GM12878 (cell line): Measurements from ENCODE around the gene SH3BP1. TPM values are rescaled to one million over a fixed set of nuclear protein-coding genes. Genes with fewer than 3 reads are reported as not detected.
A peak's percentile ranks its signal among the peaks of the same experiment; 100 is the strongest.

Experiments
- ATAC-seq: fragments of 200-7000 bp; cut with Tn5 transposase; 3 replicates; pipeline ENCODE4 v1.9.1; 2020; ENCODE audit warnings: mild to moderate bottlenecking, moderate library complexity
- BruUV-seq: library from RNA; stranded (reverse); fragments of 400-500 nt; replicated peaks from 2 replicates; lab custom pipeline; 2021; lab: Mats Ljungman, UMichigan
- CTCF ChIA-PET: fragments of 300-600 bp; sonication (Branson Sonifier 250); formaldehyde crosslinking; extraction: SDS; loops from one replicate; lab custom pipeline; 2021; ENCODE audit warnings: inconsistent platforms; lab: Yijun Ruan, JAX
- POLR2A ChIA-PET: fragments of 350-600 bp; formaldehyde crosslinking; extraction: SDS; loops from one replicate; lab custom pipeline; 2021; ENCODE audit warnings: inconsistent platforms; lab: Charles Lee
- RAD21 ChIA-PET: fragments of 300-600 bp; sonication (Branson Sonifier 250); formaldehyde crosslinking; loops from one replicate; lab custom pipeline; 2023; ENCODE audit warnings: antibody characterized with exemption; ENCODE audit not compliant: unreplicated experiment; lab: Charles Lee
- SMC1A ChIA-PET: fragments of 300-600 bp; sonication (Branson Sonifier 250); formaldehyde crosslinking; loops from one replicate; lab custom pipeline; 2023; ENCODE audit not compliant: unreplicated experiment, uncharacterized antibody; lab: Charles Lee
- DNase-seq: peaks from one replicate; pipeline ENCODE4 v3.0.0-alpha.2; 2011; ENCODE audit warnings: low read depth, low spot score
- FAIRE-seq: peaks from 3 replicates; lab custom pipeline; 2011; peaks lifted over from hg19 to GRCh38; lab: Jason Lieb, UNC
- H2AFZ ChIP-seq: 2 replicates; pipeline ENCODE4 v1.6.0; 2011; ENCODE audit warnings: low read depth, low read length, control low read depth; ENCODE audit not compliant: control insufficient read depth
- H3K27ac ChIP-seq: 2 replicates; pipeline ENCODE4 v1.5.1; 2011; ENCODE audit warnings: control low read depth; ENCODE audit not compliant: control insufficient read depth, insufficient read depth
- H3K27me3 ChIP-seq, 2 experiments: replicated peaks in 1 of 2; 2 replicates each; pipeline versions ENCODE4 v1.6.0 to v1.6.1; 2011; ENCODE audit warnings: low read length in 1 of 2; ENCODE audit not compliant: control insufficient read depth in 2 of 2, insufficient read depth in 2 of 2
- H3K36me3 ChIP-seq, 2 experiments: 2 replicates each; pipeline ENCODE4 v1.5.1; 2011; ENCODE audit warnings: low read length in 1 of 2; ENCODE audit not compliant: control insufficient read depth in 2 of 2, insufficient read depth in 2 of 2
- H3K4me1 ChIP-seq: 2 replicates; pipeline ENCODE4 v1.6.1; 2011; ENCODE audit warnings: mild to moderate bottlenecking, low read length, moderate library complexity, mixed read lengths; ENCODE audit not compliant: control insufficient read depth, insufficient read depth
- H3K4me2 ChIP-seq: 2 replicates; pipeline ENCODE4 v1.6.0; 2011; ENCODE audit warnings: control low read depth; ENCODE audit not compliant: control insufficient read depth, insufficient read depth
- H3K4me3 ChIP-seq: fragments of 200-600 bp; sonication (generic); 2 replicates; pipeline ENCODE4 v1.5.1; 2016
- H3K79me2 ChIP-seq: 2 replicates; pipeline ENCODE4 v1.6.0; 2011; ENCODE audit warnings: low read length; ENCODE audit not compliant: control insufficient read depth, insufficient read depth
- H3K9ac ChIP-seq: 2 replicates; pipeline ENCODE4 v1.8.0; 2011; ENCODE audit warnings: low read length, control low read depth, mixed read lengths; ENCODE audit not compliant: control insufficient read depth, insufficient read depth
- H3K9me3 ChIP-seq: replicated peaks from 3 replicates; pipeline ENCODE4 v1.5.1; 2011; ENCODE audit warnings: mild to moderate bottlenecking, low read length; ENCODE audit not compliant: control insufficient read depth, insufficient read depth
- H4K20me1 ChIP-seq: 2 replicates; pipeline ENCODE4 v1.6.0; 2011; ENCODE audit not compliant: control insufficient read depth, insufficient read depth
- EZH2 ChIP-seq: IDR thresholded peaks from 2 replicates; pipeline ENCODE4 v1.6.1; 2012; ENCODE audit warnings: low read depth, mild to moderate bottlenecking, control low read depth, inconsistent platforms, low read length, borderline replicate concordance; ENCODE audit not compliant: control insufficient read depth
- HCFC1 ChIP-seq: fragments of 150-350 bp; IDR thresholded peaks from 2 replicates; pipeline ENCODE4 v1.6.1; 2014; ENCODE audit warnings: low read length
- NR2F1 ChIP-seq: fragments of 450-650 bp; conservative IDR thresholded peaks from 2 replicates; pipeline ENCODE4 v1.6.1; 2017; ENCODE audit warnings: mild to moderate bottlenecking
- RAD21 ChIP-seq: IDR thresholded peaks from 2 replicates; pipeline ENCODE4 v1.6.1; 2011; ENCODE audit warnings: mild to moderate bottlenecking, low read depth, low read length, moderate library complexity; ENCODE audit not compliant: insufficient read depth
- SIN3A ChIP-seq: IDR thresholded peaks from 2 replicates; pipeline ENCODE4 v1.6.1; 2012; ENCODE audit warnings: low read depth, low read length, improper control_type of control experiment
- SRF ChIP-seq, 2 experiments: IDR thresholded peaks; 2 replicates each; pipeline ENCODE4 v1.6.1; 2011; ENCODE audit warnings: low read depth in 2 of 2, low read length in 2 of 2, mild to moderate bottlenecking in 1 of 2, moderate library complexity in 1 of 2
- TCF3 ChIP-seq: IDR thresholded peaks from 2 replicates; pipeline ENCODE4 v1.6.1; 2012; ENCODE audit warnings: low read depth, mild to moderate bottlenecking, low read length, borderline replicate concordance; ENCODE audit not compliant: insufficient read depth
- ZBTB11 ChIP-seq: fragments of 450-650 bp; formaldehyde crosslinking; IDR thresholded peaks from 2 replicates; pipeline ENCODE4 v1.5.0; 2022; ENCODE audit warnings: mild to moderate bottlenecking, missing genetic modification characterization
- WGBS: methylation state at CpG from one replicate; pipeline ENCODE4 v1.1.6; 2016; ENCODE audit warnings: low lambda C conversion rate; ENCODE audit not compliant: insufficient replicate concordance, insufficient coverage; ENCODE audit errors: missing lambda C conversion rate; 5-methylcytosine and 5-hydroxymethylcytosine counted together
- in situ Hi-C: fragments of 300-500 bp; cut with MboI; formaldehyde crosslinking; loops from 9 replicates; pipeline ENCODE4 v1.14.3; 2018; ENCODE audit warnings: mixed read lengths
- intact Hi-C: fragments of 100-400 bp; cut with micrococcal nuclease; formaldehyde crosslinking; loops from one replicate; pipeline ENCODE4 v1.14.2; 2022; ENCODE audit not compliant: unreplicated experiment
- polyA plus RNA-seq, 11 experiments: library from polyadenylated mRNA; depleted of rRNA in 4 of 11; unstranded in 6 of 11; stranded (reverse) in 5 of 11; fragments of >200 nt; fragmentation: Nextera tagmentation in 4 of 11; fragmentation: Illumina TruSeq in 1 of 11; extraction: Ambion mirVana in 4 of 11; extraction: Trizol in 1 of 11; gene quantifications; 1 replicate in 1 of 11; 2 replicates in 10 of 11; pipeline versions ENCODE4 v1.2.1 to v1.2.3, GENCODE V29; 2011 to 2016; ENCODE audit warnings: inconsistent platforms in 2 of 11, missing spikeins in 2 of 11, low read depth in 1 of 11
- total RNA-seq, 4 experiments: library from RNA; depleted of rRNA in 3 of 4; stranded (reverse); fragments of >200 nt in 3 of 4; fragmentation: Illumina TruSeq in 1 of 4; extraction: Trizol in 1 of 4; gene quantifications; 2 replicates each; pipeline versions ENCODE4 v1.2.1 to v1.2.3, GENCODE V29; 2013 to 2021
- TF ChIP-seq, protein P1 (sequence below): IDR thresholded peaks from 2 replicates; pipeline ENCODE4 v1.6.1; 2012; ENCODE audit warnings: improper control_type of control experiment, low read depth, low read length; ENCODE audit not compliant: insufficient replicate concordance
- TF ChIP-seq, protein P2 (sequence below): fragments of 450-650 bp; formaldehyde crosslinking; IDR thresholded peaks from 2 replicates; pipeline ENCODE4 v1.4.0; 2020; ENCODE audit warnings: mild to moderate bottlenecking, moderate library complexity

The SH3BP1 gene
- total and polyA plus RNA-seq, 10 of the 15 experiments (the other 5 are each of a cell fraction or from before 2014, with no cell fraction given), result 0.29 to 70.5 (median 22.5) TPM

DNA sequence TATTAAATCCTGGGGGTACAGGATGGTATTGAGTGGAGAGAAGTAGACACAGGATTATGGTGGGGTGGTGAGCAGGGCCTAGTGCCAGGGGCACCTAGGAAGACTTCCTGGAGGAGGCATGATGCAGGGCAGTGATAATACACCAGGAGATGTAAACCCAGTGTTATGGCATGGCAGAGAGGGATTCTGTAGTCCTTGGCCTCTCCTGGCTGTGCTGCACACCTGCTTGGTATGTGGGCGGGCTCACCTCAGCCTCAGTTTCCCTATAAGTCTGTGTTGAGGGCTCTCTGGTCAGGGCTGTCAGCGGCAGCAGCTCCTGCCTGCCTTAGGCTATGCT lies 21.2 kb downstream of the SH3BP1 start:
- Histone ChIP-seq H3K4me1 (peaks cover 12% of the 10 kb centered on the region), H2AFZ (no peak overlapping the region), H3K9ac (peak overlapping the region; percentile 70), H3K79me2 (peaks cover 51% of the 10 kb centered on the region), H3K36me3 (peaks cover 0 to 7% of the 10 kb centered on the region in 2 experiments; a peak in 2 of 4 replicates), H3K4me3 (peak overlapping the region; percentile 82), H3K27me3 (no peaks in the 10 kb centered on the region), H3K4me2 (peak overlapping the region; percentile 96), H3K27ac (no peak overlapping the region), H3K9me3 (no peaks in the 10 kb centered on the region), H4K20me1 (no peaks in the 10 kb centered on the region)
- in situ Hi-C loops, result no loop called here
- ChIA-PET CTCF (interaction anchor here (0.8 to 11.7 kb wide), 16 partner anchors 15 to 293 kb away, joined by 3 to 414 read pairs (median 6); partner anchors contain the start of genes C22orf23, GGA1, LGALS1 and NOL12), RAD21 (interaction anchor here (1.2 to 9.1 kb wide), 13 partner anchors 11 to 293 kb away, joined by 3 to 173 read pairs (median 9); partner anchors contain the start of genes ANKRD54, C22orf23, GCAT and GGA1), SMC1A (interaction anchor here (1.0 to 7.9 kb wide), 10 partner anchors 11 to 203 kb away, joined by 3 to 157 read pairs (median 21); partner anchors contain the start of genes GCAT, GGA1, LGALS1 and NOL12), POLR2A (interaction anchor here (1.0 to 9.6 kb wide), 7 partner anchors 9 to 54 kb away, joined by 3 to 209 read pairs (median 6); partner anchors contain the start of genes LGALS1 and NOL12)
- DNase-seq, result no peak
- 0% methylated on average over 2 of the region's 2 CpGs for WGBS
- intact Hi-C loops, result loop anchor here (1.0 to 2.0 kb wide), 2 partner anchors 21 to 202 kb away; no protein-coding TSS in a partner anchor
- no peak for ATAC-seq
- no TSS peak for BruUV-seq
- no peak for FAIRE-seq
- TF ChIP-seq RAD21, result no peak
- TF ChIP-seq TCF3, result no peak
- TF ChIP-seq, protein P1, sequence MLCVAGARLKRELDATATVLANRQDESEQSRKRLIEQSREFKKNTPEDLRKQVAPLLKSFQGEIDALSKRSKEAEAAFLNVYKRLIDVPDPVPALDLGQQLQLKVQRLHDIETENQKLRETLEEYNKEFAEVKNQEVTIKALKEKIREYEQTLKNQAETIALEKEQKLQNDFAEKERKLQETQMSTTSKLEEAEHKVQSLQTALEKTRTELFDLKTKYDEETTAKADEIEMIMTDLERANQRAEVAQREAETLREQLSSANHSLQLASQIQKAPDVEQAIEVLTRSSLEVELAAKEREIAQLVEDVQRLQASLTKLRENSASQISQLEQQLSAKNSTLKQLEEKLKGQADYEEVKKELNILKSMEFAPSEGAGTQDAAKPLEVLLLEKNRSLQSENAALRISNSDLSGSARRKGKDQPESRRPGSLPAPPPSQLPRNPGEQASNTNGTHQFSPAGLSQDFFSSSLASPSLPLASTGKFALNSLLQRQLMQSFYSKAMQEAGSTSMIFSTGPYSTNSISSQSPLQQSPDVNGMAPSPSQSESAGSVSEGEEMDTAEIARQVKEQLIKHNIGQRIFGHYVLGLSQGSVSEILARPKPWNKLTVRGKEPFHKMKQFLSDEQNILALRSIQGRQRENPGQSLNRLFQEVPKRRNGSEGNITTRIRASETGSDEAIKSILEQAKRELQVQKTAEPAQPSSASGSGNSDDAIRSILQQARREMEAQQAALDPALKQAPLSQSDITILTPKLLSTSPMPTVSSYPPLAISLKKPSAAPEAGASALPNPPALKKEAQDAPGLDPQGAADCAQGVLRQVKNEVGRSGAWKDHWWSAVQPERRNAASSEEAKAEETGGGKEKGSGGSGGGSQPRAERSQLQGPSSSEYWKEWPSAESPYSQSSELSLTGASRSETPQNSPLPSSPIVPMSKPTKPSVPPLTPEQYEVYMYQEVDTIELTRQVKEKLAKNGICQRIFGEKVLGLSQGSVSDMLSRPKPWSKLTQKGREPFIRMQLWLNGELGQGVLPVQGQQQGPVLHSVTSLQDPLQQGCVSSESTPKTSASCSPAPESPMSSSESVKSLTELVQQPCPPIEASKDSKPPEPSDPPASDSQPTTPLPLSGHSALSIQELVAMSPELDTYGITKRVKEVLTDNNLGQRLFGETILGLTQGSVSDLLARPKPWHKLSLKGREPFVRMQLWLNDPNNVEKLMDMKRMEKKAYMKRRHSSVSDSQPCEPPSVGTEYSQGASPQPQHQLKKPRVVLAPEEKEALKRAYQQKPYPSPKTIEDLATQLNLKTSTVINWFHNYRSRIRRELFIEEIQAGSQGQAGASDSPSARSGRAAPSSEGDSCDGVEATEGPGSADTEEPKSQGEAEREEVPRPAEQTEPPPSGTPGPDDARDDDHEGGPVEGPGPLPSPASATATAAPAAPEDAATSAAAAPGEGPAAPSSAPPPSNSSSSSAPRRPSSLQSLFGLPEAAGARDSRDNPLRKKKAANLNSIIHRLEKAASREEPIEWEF, result no peak
- no peak for TF ChIP-seq SIN3A
- TF ChIP-seq, protein P2, sequence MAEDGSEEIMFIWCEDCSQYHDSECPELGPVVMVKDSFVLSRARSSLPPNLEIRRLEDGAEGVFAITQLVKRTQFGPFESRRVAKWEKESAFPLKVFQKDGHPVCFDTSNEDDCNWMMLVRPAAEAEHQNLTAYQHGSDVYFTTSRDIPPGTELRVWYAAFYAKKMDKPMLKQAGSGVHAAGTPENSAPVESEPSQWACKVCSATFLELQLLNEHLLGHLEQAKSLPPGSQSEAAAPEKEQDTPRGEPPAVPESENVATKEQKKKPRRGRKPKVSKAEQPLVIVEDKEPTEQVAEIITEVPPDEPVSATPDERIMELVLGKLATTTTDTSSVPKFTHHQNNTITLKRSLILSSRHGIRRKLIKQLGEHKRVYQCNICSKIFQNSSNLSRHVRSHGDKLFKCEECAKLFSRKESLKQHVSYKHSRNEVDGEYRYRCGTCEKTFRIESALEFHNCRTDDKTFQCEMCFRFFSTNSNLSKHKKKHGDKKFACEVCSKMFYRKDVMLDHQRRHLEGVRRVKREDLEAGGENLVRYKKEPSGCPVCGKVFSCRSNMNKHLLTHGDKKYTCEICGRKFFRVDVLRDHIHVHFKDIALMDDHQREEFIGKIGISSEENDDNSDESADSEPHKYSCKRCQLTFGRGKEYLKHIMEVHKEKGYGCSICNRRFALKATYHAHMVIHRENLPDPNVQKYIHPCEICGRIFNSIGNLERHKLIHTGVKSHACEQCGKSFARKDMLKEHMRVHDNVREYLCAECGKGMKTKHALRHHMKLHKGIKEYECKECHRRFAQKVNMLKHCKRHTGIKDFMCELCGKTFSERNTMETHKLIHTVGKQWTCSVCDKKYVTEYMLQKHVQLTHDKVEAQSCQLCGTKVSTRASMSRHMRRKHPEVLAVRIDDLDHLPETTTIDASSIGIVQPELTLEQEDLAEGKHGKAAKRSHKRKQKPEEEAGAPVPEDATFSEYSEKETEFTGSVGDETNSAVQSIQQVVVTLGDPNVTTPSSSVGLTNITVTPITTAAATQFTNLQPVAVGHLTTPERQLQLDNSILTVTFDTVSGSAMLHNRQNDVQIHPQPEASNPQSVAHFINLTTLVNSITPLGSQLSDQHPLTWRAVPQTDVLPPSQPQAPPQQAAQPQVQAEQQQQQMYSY (CRISPR knock-in tag), result no peak
- no peak for TF ChIP-seq NR2F1
- TF ChIP-seq ZBTB11 (CRISPR knock-in tag), result no peak
- TF ChIP-seq HCFC1, result no peak
- TF ChIP-seq EZH2, result no peak
- no peak for TF ChIP-seq SRF (IDR thresholded peaks at IDR 0.05; ENCODE audit: low read depth in 2 of 2, low read length in 2 of 2)
